MCF 10A (cell line): ENCODE measurements around the gene BRAF. TPM values are rescaled to one million over a fixed set of nuclear protein-coding genes. Genes with fewer than 3 reads are reported as not detected.
A peak's percentile ranks its signal among the peaks of the same experiment; 100 is the strongest.

Source experiments
- BruUV-seq: library from RNA; stranded (reverse); fragments of 400-500 nt; replicated peaks from 2 replicates; lab custom pipeline; 2021; lab: Mats Ljungman, UMichigan
- CTCF ChIA-PET: fragments of 300-600 bp; sonication (Branson Sonifier 250); formaldehyde crosslinking; extraction: SDS; loops from one replicate; lab custom pipeline; 2021; ENCODE audit warnings: antibody characterized with exemption, inconsistent platforms; lab: Yijun Ruan, JAX
- POLR2A ChIA-PET: fragments of 300-600, 350-650 bp; sonication (Branson Sonifier 250); formaldehyde crosslinking; extraction: SDS; loops from one replicate; lab custom pipeline; 2020; ENCODE audit warnings: antibody characterized with exemption, inconsistent platforms; lab: Yijun Ruan, JAX
- DNase-seq: peaks from one replicate; pipeline ENCODE4 v3.0.0-alpha.2; 2018; ENCODE audit not compliant: unreplicated experiment
- H3K27ac Mint-ChIP-seq: one replicate; pipeline ENCODE4 v1.8.0; 2022; ENCODE audit warnings: mild to moderate bottlenecking, low read depth, mixed read lengths; ENCODE audit not compliant: unreplicated experiment
- H3K27me3 Mint-ChIP-seq: one replicate; pipeline ENCODE4 v1.8.0; 2022; ENCODE audit warnings: mixed read lengths; ENCODE audit not compliant: insufficient read depth, unreplicated experiment
- H3K36me3 Mint-ChIP-seq: one replicate; pipeline ENCODE4 v1.8.0; 2022; ENCODE audit warnings: mild to moderate bottlenecking, moderate library complexity, mixed read lengths; ENCODE audit not compliant: insufficient read depth, unreplicated experiment
- H3K4me1 Mint-ChIP-seq: one replicate; pipeline ENCODE4 v1.8.0; 2022; ENCODE audit warnings: mixed read lengths; ENCODE audit not compliant: insufficient read depth, unreplicated experiment
- H3K4me3 Mint-ChIP-seq: one replicate; pipeline ENCODE4 v1.8.0; 2022; ENCODE audit warnings: mild to moderate bottlenecking, moderate library complexity, mixed read lengths; ENCODE audit not compliant: unreplicated experiment
- H3K9me3 Mint-ChIP-seq: one replicate; pipeline ENCODE4 v1.8.0; 2022; ENCODE audit warnings: mixed read lengths; ENCODE audit not compliant: unreplicated experiment
- intact Hi-C: fragments of 100-400 bp; cut with micrococcal nuclease; formaldehyde crosslinking; loops from 2 replicates; pipeline ENCODE4 v1.14.1; 2022
- total RNA-seq: library from RNA; stranded (reverse); gene quantifications from 2 replicates; pipeline ENCODE4 v1.2.3, GENCODE V29; 2022
- TF ChIP-seq, protein P1 (sequence below): fragments of 200-600 bp; IDR thresholded peaks from one replicate; pipeline ENCODE4 v1.8.0; 2022; ENCODE audit warnings: antibody characterized with exemption, mild to moderate bottlenecking; ENCODE audit not compliant: unreplicated experiment

Gene BRAF
- total RNA-seq, 1 experiment from 2014 or later, result 33.7 TPM

DNA sequence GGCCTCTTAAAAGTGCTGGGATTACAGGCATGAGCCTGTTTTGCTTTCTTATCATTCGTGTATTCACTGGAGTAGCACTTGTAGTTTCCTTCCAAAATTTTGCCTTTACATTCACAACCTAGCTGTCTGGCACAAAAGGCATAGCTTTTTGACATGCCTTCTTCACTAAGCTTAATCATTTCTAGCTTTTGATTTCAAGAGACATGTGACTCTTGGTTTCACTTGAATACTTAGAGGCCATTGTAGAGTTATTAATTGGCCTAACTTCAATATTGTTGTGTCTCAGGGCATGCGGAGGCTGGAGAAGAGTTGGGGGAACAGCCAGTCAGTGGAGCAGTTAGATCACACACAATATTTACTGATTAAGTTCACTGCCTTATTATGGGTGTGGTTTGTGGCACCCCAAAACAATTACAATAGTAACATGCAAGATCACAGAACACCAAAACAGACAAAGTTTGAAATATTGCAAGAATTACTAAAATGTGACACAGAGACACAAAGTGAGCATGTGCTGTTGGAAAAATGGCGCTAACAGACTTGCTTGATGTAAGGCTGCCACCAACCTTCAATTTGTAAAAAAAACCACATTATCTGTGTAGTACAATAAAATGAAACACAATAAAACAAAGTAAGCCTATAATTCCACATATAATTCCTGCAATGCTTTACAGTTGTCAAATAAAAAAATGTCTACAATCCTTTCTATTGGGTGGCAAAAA lies 43.1 kb downstream of the BRAF start:
- peaks cover 7% of the 10 kb centered on the region for H3K36me3 Mint-ChIP-seq
- TF ChIP-seq, protein P1, sequence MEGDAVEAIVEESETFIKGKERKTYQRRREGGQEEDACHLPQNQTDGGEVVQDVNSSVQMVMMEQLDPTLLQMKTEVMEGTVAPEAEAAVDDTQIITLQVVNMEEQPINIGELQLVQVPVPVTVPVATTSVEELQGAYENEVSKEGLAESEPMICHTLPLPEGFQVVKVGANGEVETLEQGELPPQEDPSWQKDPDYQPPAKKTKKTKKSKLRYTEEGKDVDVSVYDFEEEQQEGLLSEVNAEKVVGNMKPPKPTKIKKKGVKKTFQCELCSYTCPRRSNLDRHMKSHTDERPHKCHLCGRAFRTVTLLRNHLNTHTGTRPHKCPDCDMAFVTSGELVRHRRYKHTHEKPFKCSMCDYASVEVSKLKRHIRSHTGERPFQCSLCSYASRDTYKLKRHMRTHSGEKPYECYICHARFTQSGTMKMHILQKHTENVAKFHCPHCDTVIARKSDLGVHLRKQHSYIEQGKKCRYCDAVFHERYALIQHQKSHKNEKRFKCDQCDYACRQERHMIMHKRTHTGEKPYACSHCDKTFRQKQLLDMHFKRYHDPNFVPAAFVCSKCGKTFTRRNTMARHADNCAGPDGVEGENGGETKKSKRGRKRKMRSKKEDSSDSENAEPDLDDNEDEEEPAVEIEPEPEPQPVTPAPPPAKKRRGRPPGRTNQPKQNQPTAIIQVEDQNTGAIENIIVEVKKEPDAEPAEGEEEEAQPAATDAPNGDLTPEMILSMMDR, result no peak
- no TSS peak for BruUV-seq
- ChIA-PET POLR2A (interaction anchor here (0.8 kb wide), 1 partner anchor 39 kb away, joined by 3 read pairs; no protein-coding TSS in a partner anchor), CTCF (interaction anchor here (0.6 to 1.0 kb wide), 2 partner anchors 10 to 11 kb away, joined by 3 read pairs; no protein-coding TSS in a partner anchor)
- H3K4me3 Mint-ChIP-seq, result no peak overlapping the region
- no peaks in the 10 kb centered on the region for H3K9me3 Mint-ChIP-seq
- no peak for DNase-seq
- no peaks in the 10 kb centered on the region for H3K27me3 Mint-ChIP-seq
- H3K27ac Mint-ChIP-seq, result no peak overlapping the region
- H3K4me1 Mint-ChIP-seq, result peaks cover 6% of the 10 kb centered on the region
- intact Hi-C loops, result no loop called here

DNA sequence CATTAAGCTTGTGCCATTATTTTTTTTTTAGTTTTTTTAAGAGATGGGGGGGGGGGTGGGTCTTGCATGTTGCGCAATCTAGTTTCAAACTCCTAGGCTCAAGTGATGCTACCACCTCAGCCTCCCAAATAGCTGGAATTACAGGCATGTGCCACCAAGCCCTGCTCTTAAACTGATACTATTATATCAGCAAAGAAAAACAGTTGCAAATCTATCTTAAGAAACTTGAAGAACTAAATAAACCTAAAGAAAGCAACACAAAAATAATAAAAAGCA lies 47.5 kb downstream of the BRAF start:
- no TSS peak for BruUV-seq
- no peaks in the 10 kb centered on the region for H3K27me3 Mint-ChIP-seq
- peaks cover 12% of the 10 kb centered on the region for H3K4me1 Mint-ChIP-seq
- no peak overlapping the region for H3K4me3 Mint-ChIP-seq
- no peak for DNase-seq
- POLR2A ChIA-PET, result interaction anchor here (1.0 kb wide), 1 partner anchor 9 kb away, joined by 3 read pairs; no protein-coding TSS in a partner anchor
- intact Hi-C loops, result no loop called here
- H3K9me3 Mint-ChIP-seq, result no peaks in the 10 kb centered on the region
- H3K27ac Mint-ChIP-seq, result no peak overlapping the region
- TF ChIP-seq, protein P1, result no peak
- CTCF ChIA-PET, result interaction anchor here (0.6 kb wide), 3 partner anchors 16 to 137 kb away, joined by 4 read pairs; no protein-coding TSS in a partner anchor
- H3K36me3 Mint-ChIP-seq, result peaks cover 7% of the 10 kb centered on the region

GRCh38 chr7:140876519-140877248 lies 48.0 kb downstream of the BRAF start:
- DNase-seq, result peak; percentile 59
- H3K9me3 Mint-ChIP-seq, result no peaks in the 10 kb centered on the region
- no peaks in the 10 kb centered on the region for H3K27me3 Mint-ChIP-seq
- TF ChIP-seq, protein P1, result no peak
- H3K27ac Mint-ChIP-seq, result no peak overlapping the region
- POLR2A ChIA-PET, result interaction anchor here (0.6 kb wide), 1 partner anchor 60 kb away, joined by 3 read pairs; no protein-coding TSS in a partner anchor
- H3K4me3 Mint-ChIP-seq, result no peak overlapping the region
- CTCF ChIA-PET, result interaction anchor here (0.6 kb wide), 4 partner anchors 16 to 137 kb away, joined by 4 to 6 read pairs (median 4); no protein-coding TSS in a partner anchor
- peaks cover 12% of the 10 kb centered on the region for H3K4me1 Mint-ChIP-seq
- intact Hi-C loops, result no loop called here
- no TSS peak for BruUV-seq
- peaks cover 7% of the 10 kb centered on the region for H3K36me3 Mint-ChIP-seq

GRCh38 chr7:140873434-140873833 lies 51.3 kb downstream of the BRAF start:
- POLR2A ChIA-PET, result interaction anchor here (1.2 kb wide), 1 partner anchor 13 kb away, joined by 3 read pairs; no protein-coding TSS in a partner anchor

More at GRCh38 chr7:140873434-140873833, 51.3 kb downstream of the BRAF start:
- Mint-ChIP-seq H3K27ac (no peak overlapping the region), H3K4me3 (no peak overlapping the region), H3K27me3 (no peaks in the 10 kb centered on the region), H3K36me3 (no peaks in the 10 kb centered on the region), H3K9me3 (no peaks in the 10 kb centered on the region), H3K4me1 (peaks cover 18% of the 10 kb centered on the region)
- no peak for DNase-seq
- CTCF ChIA-PET, result interaction anchor here (0.6 to 1.4 kb wide), 2 partner anchors 63 to 198 kb away, joined by 3 read pairs; no protein-coding TSS in a partner anchor
- no TSS peak for BruUV-seq
- intact Hi-C loops, result no loop called here
- TF ChIP-seq, protein P1, result no peak
